ENCODE results near the gene MCAT.

MCAT gene

DNA sequence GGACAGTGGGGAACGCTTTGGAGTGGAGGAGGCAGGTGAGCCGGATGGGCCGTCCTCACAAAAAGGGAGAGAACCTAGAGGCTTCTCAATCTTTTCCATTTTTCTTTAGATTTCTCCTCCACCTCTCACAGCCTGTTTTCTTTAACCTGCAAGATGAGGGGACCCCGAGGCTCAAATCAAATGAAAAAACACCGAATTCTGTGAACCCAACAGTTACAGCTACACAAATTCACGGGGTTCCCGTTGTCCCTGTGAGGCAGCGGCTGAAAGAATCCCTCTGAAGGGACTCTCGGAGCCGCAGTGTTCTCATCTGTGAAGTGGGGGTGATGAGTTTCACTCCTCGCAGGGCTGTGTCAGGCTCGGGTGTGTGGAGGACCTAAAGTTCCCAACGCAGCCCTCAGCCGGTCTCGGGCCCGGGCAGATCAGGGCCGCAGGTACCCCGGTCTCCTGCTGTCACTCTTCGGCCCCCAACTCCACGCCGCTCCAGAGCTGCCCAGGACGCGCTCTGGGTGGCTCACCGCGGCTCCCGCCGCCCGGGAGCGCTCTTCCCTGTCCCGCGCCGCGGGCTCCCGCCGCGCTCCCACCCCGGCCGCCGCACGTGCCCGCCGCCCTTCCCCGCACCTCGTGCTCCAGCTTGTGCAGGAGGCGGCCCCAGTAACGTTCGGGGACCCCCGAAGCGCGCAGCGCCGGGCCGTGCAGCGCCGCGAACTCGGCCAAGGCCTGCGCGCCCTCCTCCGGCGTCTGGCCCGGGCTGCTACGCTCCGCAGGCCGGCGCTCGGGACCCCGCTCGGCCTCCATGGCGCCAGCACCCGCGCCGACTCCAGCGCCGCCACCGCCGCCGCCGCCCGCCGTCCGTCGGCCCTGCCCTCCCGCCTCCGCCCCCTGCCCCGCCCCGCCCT, 43.3 kb upstream of the MCAT start, which contains the start of gene TTLL12:
Gene TTLL12, minus strand, starts transcription at position 863 of the 899 bp plus-strand sequence. Its CDS starts 65 bp downstream, at position 798.
- DNase-seq, result peak; percentile 7
- Histone ChIP-seq H3K4me3 (ENCODE audit: low read depth, low read length) (peak within 1 kb of the TSS; percentile 71), H3K36me3 (replicated peaks) (no peaks in the 10 kb centered on the region), H3K27me3 (replicated peaks) (no peaks in the 10 kb centered on the region), H3K27ac (peak within 1 kb of the TSS; percentile 85)
- TF ChIP-seq, protein P1, sequence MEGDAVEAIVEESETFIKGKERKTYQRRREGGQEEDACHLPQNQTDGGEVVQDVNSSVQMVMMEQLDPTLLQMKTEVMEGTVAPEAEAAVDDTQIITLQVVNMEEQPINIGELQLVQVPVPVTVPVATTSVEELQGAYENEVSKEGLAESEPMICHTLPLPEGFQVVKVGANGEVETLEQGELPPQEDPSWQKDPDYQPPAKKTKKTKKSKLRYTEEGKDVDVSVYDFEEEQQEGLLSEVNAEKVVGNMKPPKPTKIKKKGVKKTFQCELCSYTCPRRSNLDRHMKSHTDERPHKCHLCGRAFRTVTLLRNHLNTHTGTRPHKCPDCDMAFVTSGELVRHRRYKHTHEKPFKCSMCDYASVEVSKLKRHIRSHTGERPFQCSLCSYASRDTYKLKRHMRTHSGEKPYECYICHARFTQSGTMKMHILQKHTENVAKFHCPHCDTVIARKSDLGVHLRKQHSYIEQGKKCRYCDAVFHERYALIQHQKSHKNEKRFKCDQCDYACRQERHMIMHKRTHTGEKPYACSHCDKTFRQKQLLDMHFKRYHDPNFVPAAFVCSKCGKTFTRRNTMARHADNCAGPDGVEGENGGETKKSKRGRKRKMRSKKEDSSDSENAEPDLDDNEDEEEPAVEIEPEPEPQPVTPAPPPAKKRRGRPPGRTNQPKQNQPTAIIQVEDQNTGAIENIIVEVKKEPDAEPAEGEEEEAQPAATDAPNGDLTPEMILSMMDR (IDR thresholded peaks at IDR 0.05; ENCODE audit: low read depth, low read length, missing control alignments), result no peak
- in situ Hi-C loops (cut with HindIII; ENCODE audit: low pct_ligation_motif_present, low sequenced_read_pairs), result no loop called here

DNA sequence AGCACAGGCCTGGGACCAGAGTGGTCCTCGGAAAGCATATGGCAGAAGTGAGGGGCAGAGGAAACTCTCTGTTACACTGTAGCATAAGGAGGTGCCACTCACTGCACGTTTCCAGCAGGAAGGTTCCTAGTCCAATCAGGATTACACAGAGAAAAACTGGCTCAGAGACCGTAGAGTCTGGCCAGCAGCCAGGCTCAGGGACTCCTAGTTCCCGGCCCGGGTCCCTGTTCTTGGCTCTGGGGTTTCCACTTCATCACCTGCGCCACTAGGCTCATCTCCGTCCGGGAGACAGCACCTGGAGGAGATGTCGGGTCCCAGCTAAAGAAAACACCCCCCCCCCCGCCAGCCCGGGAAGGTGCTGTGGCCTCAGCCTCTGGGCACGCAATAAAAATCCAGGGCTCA, 42.7 kb upstream of the MCAT start:
- Histone ChIP-seq H3K27me3 (replicated peaks) (no peaks in the 10 kb centered on the region), H3K36me3 (replicated peaks) (no peaks in the 10 kb centered on the region), H3K4me3 (ENCODE audit: low read depth, low read length) (peak overlapping the region; percentile 71), H3K27ac (no peak overlapping the region)
- TF ChIP-seq, protein P1 (IDR thresholded peaks at IDR 0.05; ENCODE audit: low read depth, low read length, missing control alignments), result no peak
- in situ Hi-C loops (cut with HindIII; ENCODE audit: low pct_ligation_motif_present, low sequenced_read_pairs), result no loop called here
- DNase-seq, result peak; percentile 20

DNA sequence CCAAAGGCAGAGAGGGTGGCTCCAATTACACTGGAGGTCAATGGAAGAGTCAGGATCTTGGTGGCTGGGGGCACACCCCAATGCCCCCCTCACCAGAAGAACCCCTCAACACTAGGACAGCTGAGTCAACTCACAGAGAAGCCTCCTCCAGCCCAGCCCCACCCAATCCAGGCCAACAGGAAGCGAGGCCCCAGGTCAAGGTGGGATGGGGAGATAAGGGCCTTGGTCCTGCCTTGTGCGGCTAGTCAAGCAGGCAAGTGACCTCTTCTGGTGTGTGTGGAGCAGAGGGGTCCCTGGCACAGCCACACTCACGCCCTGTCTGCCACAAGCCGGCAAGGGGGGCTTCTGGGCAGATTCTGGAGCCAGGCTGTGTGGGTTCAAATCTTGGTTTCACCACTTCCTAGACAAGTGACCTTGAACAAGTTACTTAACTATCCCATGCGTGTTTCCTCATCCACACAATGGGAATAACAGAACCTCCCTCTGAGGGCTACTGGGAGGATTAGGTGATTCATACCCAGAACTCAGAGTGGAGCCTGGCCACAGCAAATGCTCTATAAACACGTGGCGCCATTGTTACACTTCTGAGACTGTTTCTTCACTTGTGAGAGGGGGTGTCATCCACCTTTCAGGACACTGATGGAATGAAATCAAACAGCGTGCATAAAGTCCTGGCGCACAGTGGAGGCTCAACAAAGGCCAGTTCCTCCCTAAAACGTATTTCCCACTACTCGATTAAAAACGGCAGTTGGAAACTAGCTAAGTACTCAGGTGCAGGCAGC, 40.5 kb upstream of the MCAT start:
- no peak overlapping the region for H3K4me3 ChIP-seq (ENCODE audit: low read depth, low read length)
- in situ Hi-C loops (cut with HindIII; ENCODE audit: low pct_ligation_motif_present, low sequenced_read_pairs), result no loop called here
- H3K27ac ChIP-seq, result no peak overlapping the region
- no peaks in the 10 kb centered on the region for H3K27me3 ChIP-seq (replicated peaks)
- peaks cover 18% of the 10 kb centered on the region for H3K36me3 ChIP-seq (replicated peaks)
- TF ChIP-seq, protein P1 (IDR thresholded peaks at IDR 0.05; ENCODE audit: low read depth, low read length, missing control alignments), result no peak
- DNase-seq, result peak; percentile 28

DNA sequence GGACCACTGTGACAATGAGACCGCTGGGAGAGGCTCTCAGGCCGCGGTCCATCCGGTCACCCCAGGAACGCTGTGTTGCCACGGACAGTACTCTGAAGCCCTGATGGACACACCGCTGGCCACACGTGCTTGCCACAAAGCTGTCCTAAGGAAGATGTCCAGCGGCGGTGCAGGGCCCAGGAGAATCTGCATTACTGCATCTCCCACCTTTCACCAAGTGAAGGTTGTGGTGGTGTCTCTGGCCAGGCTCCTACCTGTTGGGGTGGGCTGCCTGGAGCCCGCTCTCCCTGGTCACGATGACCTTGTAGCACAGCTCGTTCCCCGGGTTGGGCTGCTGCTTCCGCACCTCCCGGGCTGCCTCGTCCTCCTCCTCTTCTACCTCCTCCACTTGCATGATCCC, 39.5 kb upstream of the MCAT start:
- H3K36me3 ChIP-seq (replicated peaks), result peaks cover 20% of the 10 kb centered on the region
- in situ Hi-C loops (cut with HindIII; ENCODE audit: low pct_ligation_motif_present, low sequenced_read_pairs), result no loop called here
- no peaks in the 10 kb centered on the region for H3K27me3 ChIP-seq (replicated peaks)
- no peak overlapping the region for H3K4me3 ChIP-seq (ENCODE audit: low read depth, low read length)
- TF ChIP-seq, protein P1 (IDR thresholded peaks at IDR 0.05; ENCODE audit: low read depth, low read length, missing control alignments), result no peak
- no peak overlapping the region for H3K27ac ChIP-seq
- no peak for DNase-seq

DNA sequence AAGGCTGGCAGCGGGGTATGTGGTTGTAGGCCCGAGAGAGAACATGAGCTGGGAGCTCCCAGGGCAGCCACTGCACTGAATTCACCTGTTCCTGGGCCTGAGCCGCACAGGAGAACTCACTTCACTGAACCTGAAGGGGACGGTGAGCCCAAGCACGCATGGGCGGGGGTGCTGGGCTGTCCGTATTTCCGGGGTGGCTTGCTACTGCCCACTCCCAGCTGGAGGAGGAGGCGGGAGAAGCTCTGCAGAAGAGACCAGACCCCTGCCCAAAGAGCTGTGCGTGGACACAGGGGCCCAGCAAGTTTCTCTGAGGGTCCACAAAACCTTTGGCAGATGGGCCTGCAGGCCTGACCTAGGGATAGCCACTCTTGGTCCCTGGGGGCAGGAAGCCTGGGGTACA, 38.9 kb upstream of the MCAT start:
- no peak for DNase-seq
- Histone ChIP-seq H3K27ac (no peak overlapping the region), H3K4me3 (ENCODE audit: low read depth, low read length) (no peak overlapping the region), H3K36me3 (replicated peaks) (peaks cover 22% of the 10 kb centered on the region), H3K27me3 (replicated peaks) (no peaks in the 10 kb centered on the region)
- TF ChIP-seq, protein P1 (IDR thresholded peaks at IDR 0.05; ENCODE audit: low read depth, low read length, missing control alignments), result no peak
- in situ Hi-C loops (cut with HindIII; ENCODE audit: low pct_ligation_motif_present, low sequenced_read_pairs), result no loop called here

Data from brain microvascular endothelial cell (primary cell).